Ovary (tissue), 9 donors: Measurements from ENCODE around the gene CNTNAP5. TPM values are rescaled to one million over a fixed set of nuclear protein-coding genes. Genes with fewer than 3 reads are reported as not detected.

Experiments
- DNase-seq, 5 donors: peaks; one replicate each; pipeline ENCODE4 v3.0.0-alpha.2; 2019 to 2020
- H3K27ac ChIP-seq, 2 donors: fragments of 200-600 bp; one replicate each; pipeline versions ENCODE4 v1.5.1 to v1.8.0; 2019 to 2022
- H3K27me3 ChIP-seq: fragments of 200-600 bp; one replicate; pipeline ENCODE4 v1.8.0; 2022
- H3K36me3 ChIP-seq: fragments of 200-600 bp; sonication (generic); one replicate; pipeline ENCODE4 v1.5.1; 2019
- H3K4me1 ChIP-seq: one replicate; pipeline ENCODE4 v1.8.1; 2013; ENCODE audit warnings: mild to moderate bottlenecking, moderate library complexity; ENCODE audit not compliant: insufficient read depth
- H3K4me3 ChIP-seq: fragments of 200-600 bp; sonication (generic); one replicate; pipeline ENCODE4 v1.5.1; 2017
- H3K9me3 ChIP-seq, 2 donors: fragments of 200-600 bp in 1 of 2; sonication (generic) in 1 of 2; one replicate each; pipeline versions ENCODE4 v1.5.1 to v1.8.1; 2013 to 2019; ENCODE audit warnings: mild to moderate bottlenecking in 1 of 2, moderate library complexity in 1 of 2
- EP300 ChIP-seq: sonication (generic); formaldehyde crosslinking; IDR thresholded peaks from one replicate; pipeline ENCODE4 v1.6.1; 2017; ENCODE audit warnings: antibody characterized with exemption
- POLR2A ChIP-seq: fragments of 450-650 bp; IDR thresholded peaks from one replicate; pipeline ENCODE4 v1.6.1; 2017; ENCODE audit warnings: antibody characterized with exemption, mild to moderate bottlenecking, moderate library complexity
- WGBS, 3 donors: extraction: QIAGEN DNeasy Blood & Tissue Kit in 1 of 3; methylation state at CpG; one replicate each; pipeline versions ENCODE4 v1.1.5 to v1.1.7; 2013 to 2017; 5-methylcytosine and 5-hydroxymethylcytosine counted together
- intact Hi-C, 4 donors: fragments of 100-400 bp; cut with DNase I; formaldehyde crosslinking; loops; one replicate each; pipeline versions ENCODE4 v1.11.0 to v1.15.1; 2022 to 2023
- polyA plus RNA-seq, 2 donors: library from polyadenylated mRNA; stranded (reverse); fragments of 200-250 nt in 1 of 2; fragments of 350-450 nt in 1 of 2; fragmentation: Illumina TruSeq in 1 of 2; extraction: RNeasy Lipid Tissue Mini Kit (QIAGEN cat#74804) in 1 of 2; gene quantifications; one replicate each; pipeline ENCODE4 v1.2.3, GENCODE V29; 2013 to 2014
- total RNA-seq, 7 donors: library from RNA; depleted of rRNA in 2 of 7; stranded (reverse); fragments of >200 nt in 2 of 7; fragmentation: NEBNext Ultra II Directional in 3 of 7; extraction: Animal tissue kit (Norgen Biotek cat#: 25700) in 3 of 7; gene quantifications; one replicate each; pipeline versions ENCODE4 v1.1.0 to v1.2.4, GENCODE V29; 2016 to 2023
- TF ChIP-seq, protein P1 (sequence below), 3 donors: fragments of 450-650 bp in 2 of 3; fragments of 200-600 bp in 1 of 3; IDR thresholded peaks; one replicate each; pipeline versions ENCODE4 v1.5.1 to v1.8.0; 2016 to 2022; ENCODE audit warnings: antibody characterized with exemption in 3 of 3, mild to moderate bottlenecking in 1 of 3
- donor health status: DM: no; HTN: no; CAD: no; lungs with moderate emphysema.
- donor health status: DM: no; HTN: no; CAD: no.
- donor health status: Bipolar disorder and iron deficiency.
- donor health status: DM: yes; HTN: yes; CAD: no.
- donor health status: DM: no; HTN: no; CAD: no.
- donor health status: DM: yes; HTN: yes; CAD: no.

Gene CNTNAP5
- total and polyA plus RNA-seq, 9 donors = not detected

GRCh38 chr2:124250433-124250832, 225.3 kb downstream of the CNTNAP5 start:
- no peak for DNase-seq
- Histone ChIP-seq H3K36me3 (no peaks in the 10 kb centered on the region), H3K9me3 (no peaks in the 10 kb centered on the region), H3K27me3 (no peaks in the 10 kb centered on the region), H3K4me1 (no peaks in the 10 kb centered on the region), H3K4me3 (no peak overlapping the region), H3K27ac (no peak overlapping the region)
- 14 to 40% (median 29%) methylated on average over 2 of the region's 2 CpGs for WGBS, 3 donors
- TF ChIP-seq, protein P1, sequence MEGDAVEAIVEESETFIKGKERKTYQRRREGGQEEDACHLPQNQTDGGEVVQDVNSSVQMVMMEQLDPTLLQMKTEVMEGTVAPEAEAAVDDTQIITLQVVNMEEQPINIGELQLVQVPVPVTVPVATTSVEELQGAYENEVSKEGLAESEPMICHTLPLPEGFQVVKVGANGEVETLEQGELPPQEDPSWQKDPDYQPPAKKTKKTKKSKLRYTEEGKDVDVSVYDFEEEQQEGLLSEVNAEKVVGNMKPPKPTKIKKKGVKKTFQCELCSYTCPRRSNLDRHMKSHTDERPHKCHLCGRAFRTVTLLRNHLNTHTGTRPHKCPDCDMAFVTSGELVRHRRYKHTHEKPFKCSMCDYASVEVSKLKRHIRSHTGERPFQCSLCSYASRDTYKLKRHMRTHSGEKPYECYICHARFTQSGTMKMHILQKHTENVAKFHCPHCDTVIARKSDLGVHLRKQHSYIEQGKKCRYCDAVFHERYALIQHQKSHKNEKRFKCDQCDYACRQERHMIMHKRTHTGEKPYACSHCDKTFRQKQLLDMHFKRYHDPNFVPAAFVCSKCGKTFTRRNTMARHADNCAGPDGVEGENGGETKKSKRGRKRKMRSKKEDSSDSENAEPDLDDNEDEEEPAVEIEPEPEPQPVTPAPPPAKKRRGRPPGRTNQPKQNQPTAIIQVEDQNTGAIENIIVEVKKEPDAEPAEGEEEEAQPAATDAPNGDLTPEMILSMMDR (IDR thresholded peaks at IDR 0.05) = no peak
- TF ChIP-seq POLR2A (no peak), EP300 (no peak)
- intact Hi-C loops = no loop called here

GRCh38 chr2:124254621-124255020, 229.5 kb downstream of the CNTNAP5 start:
- Histone ChIP-seq H3K4me1 (no peaks in the 10 kb centered on the region), H3K4me3 (no peak overlapping the region), H3K9me3 (no peaks in the 10 kb centered on the region), H3K36me3 (no peaks in the 10 kb centered on the region), H3K27me3 (no peaks in the 10 kb centered on the region), H3K27ac (no peak overlapping the region)
- 88 to 94% (median 93%) methylated on average over 5 of the region's 5 CpGs for WGBS, 3 donors
- TF ChIP-seq, protein P1 (IDR thresholded peaks at IDR 0.05) = no peak
- no peak for TF ChIP-seq POLR2A
- no peak for TF ChIP-seq EP300
- intact Hi-C loops = no loop called here
- DNase-seq = no peak

DNA sequence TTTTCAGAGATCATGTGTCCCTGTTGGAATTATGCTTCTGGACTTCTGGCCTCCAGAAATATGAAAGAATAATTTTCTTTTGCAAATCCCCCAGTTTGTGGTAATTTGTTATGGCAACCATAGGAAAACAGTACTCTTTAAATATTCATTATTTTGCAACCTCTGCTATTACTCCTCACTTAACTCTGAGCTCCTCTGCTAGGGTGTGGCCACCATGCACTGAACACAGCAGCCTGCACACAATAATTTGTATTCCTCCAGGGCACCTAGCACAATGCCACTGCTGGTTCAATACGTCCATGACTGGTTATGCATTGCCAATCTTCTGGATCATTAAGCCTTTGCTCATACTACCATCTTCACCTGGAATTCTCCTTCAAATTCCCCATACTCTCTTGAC, 232.0 kb downstream of the CNTNAP5 start:
- intact Hi-C loops = no loop called here
- no peak overlapping the region for H3K4me3 ChIP-seq
- WGBS, 3 donors = 63 to 84% (median 66%) methylated on average over 1 of the region's 1 CpG
- DNase-seq = no peak
- H3K36me3 ChIP-seq = no peaks in the 10 kb centered on the region
- H3K27me3 ChIP-seq = no peaks in the 10 kb centered on the region
- no peaks in the 10 kb centered on the region for H3K9me3 ChIP-seq
- H3K4me1 ChIP-seq = no peaks in the 10 kb centered on the region
- TF ChIP-seq EP300 (no peak), POLR2A (no peak)
- TF ChIP-seq, protein P1 (IDR thresholded peaks at IDR 0.05) = no peak
- H3K27ac ChIP-seq = no peak overlapping the region

DNA sequence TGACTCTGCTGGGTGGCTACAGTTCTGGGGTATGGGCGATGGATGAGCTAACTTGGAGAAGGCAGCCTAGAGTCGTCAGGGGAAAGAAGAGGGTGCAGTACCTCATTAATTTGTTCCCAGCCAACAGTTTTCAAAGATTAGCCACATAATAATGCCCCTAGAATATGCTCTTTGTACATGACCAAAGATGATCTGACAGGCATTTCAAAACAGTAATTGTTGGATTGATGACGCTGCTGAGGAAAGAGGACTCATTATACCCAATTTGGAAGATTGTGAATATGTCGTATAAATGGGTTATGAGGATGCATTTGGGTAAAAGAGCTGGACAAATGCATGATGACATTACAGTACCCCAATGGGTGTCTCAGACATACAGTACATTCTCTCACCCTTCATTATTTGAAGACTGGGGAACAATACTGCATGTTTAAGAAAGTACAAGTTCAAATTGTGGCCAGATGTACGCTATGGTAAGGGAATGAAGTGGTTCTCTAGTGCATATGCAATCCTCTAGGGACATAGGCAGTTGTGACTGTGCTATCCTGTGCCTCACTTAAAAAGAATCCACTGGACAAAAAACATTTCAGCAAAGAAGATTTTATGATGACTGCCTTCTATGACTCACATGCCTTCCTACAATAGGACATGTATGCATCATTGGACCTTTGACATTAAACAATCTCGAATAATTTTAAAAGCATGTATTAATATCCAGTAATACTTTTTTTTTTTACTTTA, 233.2 kb downstream of the CNTNAP5 start:
- Histone ChIP-seq H3K27me3 (no peaks in the 10 kb centered on the region), H3K27ac (no peak overlapping the region), H3K36me3 (no peaks in the 10 kb centered on the region), H3K9me3 (no peaks in the 10 kb centered on the region), H3K4me1 (no peaks in the 10 kb centered on the region), H3K4me3 (no peak overlapping the region)
- DNase-seq = no peak
- 88% methylated on average over 6 of the region's 6 CpGs for WGBS, 3 donors
- TF ChIP-seq POLR2A (no peak), EP300 (no peak)
- TF ChIP-seq, protein P1 (IDR thresholded peaks at IDR 0.05) = no peak
- intact Hi-C loops = no loop called here
